Keratinocyte (primary cell): ENCODE measurements around the gene ELF2. TPM values are rescaled to one million over a fixed set of nuclear protein-coding genes. Genes with fewer than 3 reads are reported as not detected.
"Not testable (repeated sequence)": the region's sequence is repeated elsewhere in the genome, so short reads cannot be mapped to it uniquely, and the experiment has no call there.

Experiments
- DNase-seq: peaks from one replicate; pipeline ENCODE4 v3.0.0-alpha.2; 2011; ENCODE audit warnings: low read depth, missing footprints, low spot score
- FAIRE-seq: peaks from 2 replicates; lab custom pipeline; 2011; peaks lifted over from hg19 to GRCh38; lab: Jason Lieb, UNC
- H2AFZ ChIP-seq: 2 replicates; pipeline ENCODE4 v1.6.0; 2012; ENCODE audit warnings: low read length, control low read depth, inconsistent platforms; ENCODE audit not compliant: control insufficient read depth
- H3K27ac ChIP-seq: 2 replicates; pipeline ENCODE4 v1.5.1; 2011; ENCODE audit warnings: low read length; ENCODE audit not compliant: control insufficient read depth, insufficient read depth
- H3K27me3 ChIP-seq: 3 replicates; pipeline ENCODE4 v1.6.0; 2011; ENCODE audit warnings: low read length; ENCODE audit not compliant: control insufficient read depth, insufficient read depth; ENCODE audit errors: extremely low read depth
- H3K36me3 ChIP-seq, 2 experiments: 2 replicates in 1 of 2; 3 replicates in 1 of 2; pipeline ENCODE4 v1.5.1; 2011; ENCODE audit warnings: low read length in 2 of 2, mild to moderate bottlenecking in 1 of 2; ENCODE audit not compliant: control insufficient read depth in 2 of 2, insufficient read depth in 2 of 2; ENCODE audit errors: extremely low read depth in 1 of 2
- H3K4me1 ChIP-seq: 3 replicates; pipeline ENCODE4 v1.5.1; 2011; ENCODE audit warnings: low read length; ENCODE audit not compliant: control insufficient read depth, insufficient read depth; ENCODE audit errors: extremely low read depth
- H3K4me2 ChIP-seq: 3 replicates; pipeline ENCODE4 v1.6.0; 2011; ENCODE audit warnings: low read depth, low read length; ENCODE audit not compliant: control insufficient read depth, insufficient read depth; ENCODE audit errors: extremely low read depth
- H3K4me3 ChIP-seq, 3 experiments: fragments of 200-600 bp in 1 of 3; sonication (generic) in 1 of 3; 2 replicates in 2 of 3; 3 replicates in 1 of 3; pipeline ENCODE4 v1.5.1; 2011 to 2016; ENCODE audit warnings: low read length in 3 of 3, mild to moderate bottlenecking in 3 of 3, control low read depth in 2 of 3, inconsistent platforms in 1 of 3, low read depth in 1 of 3, mixed read lengths in 1 of 3, mixed run types in 1 of 3, moderate library complexity in 1 of 3; ENCODE audit not compliant: control insufficient read depth in 2 of 3, insufficient read depth in 2 of 3; ENCODE audit errors: extremely low read depth in 1 of 3
- H3K79me2 ChIP-seq: 2 replicates; pipeline ENCODE4 v1.6.0; 2012; ENCODE audit warnings: low read length; ENCODE audit not compliant: control insufficient read depth, insufficient read depth
- H3K9ac ChIP-seq: 3 replicates; pipeline ENCODE4 v1.6.0; 2011; ENCODE audit warnings: low read length; ENCODE audit not compliant: control insufficient read depth, insufficient read depth; ENCODE audit errors: extremely low read depth
- H3K9me1 ChIP-seq: 3 replicates; pipeline ENCODE4 v1.6.0; 2011; ENCODE audit warnings: low read length; ENCODE audit not compliant: control insufficient read depth, insufficient read depth; ENCODE audit errors: extremely low read depth
- H3K9me3 ChIP-seq: 2 replicates; pipeline ENCODE4 v1.5.1; 2012; ENCODE audit warnings: low read depth, low read length; ENCODE audit not compliant: control insufficient read depth
- H4K20me1 ChIP-seq: 3 replicates; pipeline ENCODE4 v1.6.0; 2011; ENCODE audit warnings: low read length; ENCODE audit not compliant: control insufficient read depth, insufficient read depth; ENCODE audit errors: extremely low read depth
- EZH2 ChIP-seq: IDR thresholded peaks from one replicate; pipeline ENCODE4 v1.6.1; 2012; ENCODE audit warnings: inconsistent platforms, mild to moderate bottlenecking, low read length, moderate library complexity
- dilution Hi-C: fragments of 300-500 bp; cut with MboI; formaldehyde crosslinking; loops from one replicate; pipeline ENCODE4 v1.7.0; 2020; ENCODE audit warnings: low sequenced_read_pairs; ENCODE audit not compliant: extremely low pct_ligation_motif_present
- polyA plus RNA-seq, 5 experiments: library from polyadenylated mRNA; depleted of rRNA in 3 of 5; stranded (reverse) in 3 of 5; stranded (forward) in 1 of 5; unstranded in 1 of 5; fragments of >200 nt; gene quantifications; 1 replicate in 1 of 5; 2 replicates in 3 of 5; 3 replicates in 1 of 5; pipeline versions ENCODE4 v1.2.1 to v1.2.3, GENCODE V29; 2011 to 2012; ENCODE audit warnings: missing spikeins in 2 of 5, low read depth in 1 of 5, low replicate concordance in 1 of 5
- TF ChIP-seq, protein P1 (sequence below), 3 experiments: IDR thresholded peaks in 1 of 3; conservative IDR thresholded peaks in 1 of 3; optimal IDR thresholded peaks in 1 of 3; 2 replicates in 2 of 3; 3 replicates in 1 of 3; pipeline versions ENCODE3 to v1.5.1; 2011; ENCODE audit warnings: low read length in 3 of 3, mild to moderate bottlenecking in 3 of 3, moderate library complexity in 2 of 3, control low read depth in 1 of 3, inconsistent platforms in 1 of 3; ENCODE audit not compliant: insufficient read depth in 2 of 3; ENCODE audit errors: extremely low read depth in 1 of 3

Gene ELF2
- polyA plus RNA-seq, 1 donor (not counting 4 experiments of a cell fraction or from before 2014, with no cell fraction given), result 19.6 TPM

DNA sequence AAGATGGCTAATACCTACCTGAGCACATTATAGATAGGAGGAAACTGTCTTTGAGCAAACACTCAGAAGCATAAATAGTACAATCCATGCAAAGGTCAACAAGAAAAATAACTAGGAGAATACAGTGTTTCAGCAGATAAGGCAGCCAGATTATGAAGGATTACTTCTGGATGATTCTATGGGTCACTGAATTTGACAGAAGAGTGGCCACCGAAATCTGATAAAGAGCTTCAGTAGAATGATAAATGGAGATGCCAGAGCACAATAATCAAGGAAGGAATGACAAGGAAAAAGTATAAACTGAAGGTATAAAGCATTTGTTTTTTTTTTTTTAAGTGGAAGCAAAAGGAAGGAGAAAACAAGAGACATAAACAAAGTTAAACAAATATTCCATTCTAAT is 58.7 kb downstream of the ELF2 start:
- no peaks in the 10 kb centered on the region for H3K4me1 ChIP-seq
- H3K36me3 ChIP-seq, result no peaks in the 10 kb centered on the region
- dilution Hi-C loops, result no loop called here
- H3K4me3 ChIP-seq, result no peak overlapping the region
- no peaks in the 10 kb centered on the region for H3K9me1 ChIP-seq
- no peak overlapping the region for H3K27ac ChIP-seq
- FAIRE-seq (no peak), DNase-seq (no peak)
- no peaks in the 10 kb centered on the region for H3K9me3 ChIP-seq
- no peak overlapping the region for H3K4me2 ChIP-seq
- no peaks in the 10 kb centered on the region for H4K20me1 ChIP-seq
- no peaks in the 10 kb centered on the region for H3K79me2 ChIP-seq
- no peaks in the 10 kb centered on the region for H3K27me3 ChIP-seq
- no peak for TF ChIP-seq EZH2
- TF ChIP-seq, protein P1, sequence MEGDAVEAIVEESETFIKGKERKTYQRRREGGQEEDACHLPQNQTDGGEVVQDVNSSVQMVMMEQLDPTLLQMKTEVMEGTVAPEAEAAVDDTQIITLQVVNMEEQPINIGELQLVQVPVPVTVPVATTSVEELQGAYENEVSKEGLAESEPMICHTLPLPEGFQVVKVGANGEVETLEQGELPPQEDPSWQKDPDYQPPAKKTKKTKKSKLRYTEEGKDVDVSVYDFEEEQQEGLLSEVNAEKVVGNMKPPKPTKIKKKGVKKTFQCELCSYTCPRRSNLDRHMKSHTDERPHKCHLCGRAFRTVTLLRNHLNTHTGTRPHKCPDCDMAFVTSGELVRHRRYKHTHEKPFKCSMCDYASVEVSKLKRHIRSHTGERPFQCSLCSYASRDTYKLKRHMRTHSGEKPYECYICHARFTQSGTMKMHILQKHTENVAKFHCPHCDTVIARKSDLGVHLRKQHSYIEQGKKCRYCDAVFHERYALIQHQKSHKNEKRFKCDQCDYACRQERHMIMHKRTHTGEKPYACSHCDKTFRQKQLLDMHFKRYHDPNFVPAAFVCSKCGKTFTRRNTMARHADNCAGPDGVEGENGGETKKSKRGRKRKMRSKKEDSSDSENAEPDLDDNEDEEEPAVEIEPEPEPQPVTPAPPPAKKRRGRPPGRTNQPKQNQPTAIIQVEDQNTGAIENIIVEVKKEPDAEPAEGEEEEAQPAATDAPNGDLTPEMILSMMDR (optimal IDR thresholded peaks at IDR 0.05 in 1 of 3, IDR thresholded peaks at IDR 0.05 in 1 of 3, conservative IDR thresholded peaks at IDR 0.05 in 1 of 3; ENCODE audit: extremely low read depth in 1 of 3, insufficient read depth in 2 of 3, low read length in 3 of 3), result no peak
- no peak overlapping the region for H3K9ac ChIP-seq
- no peak overlapping the region for H2AFZ ChIP-seq

DNA sequence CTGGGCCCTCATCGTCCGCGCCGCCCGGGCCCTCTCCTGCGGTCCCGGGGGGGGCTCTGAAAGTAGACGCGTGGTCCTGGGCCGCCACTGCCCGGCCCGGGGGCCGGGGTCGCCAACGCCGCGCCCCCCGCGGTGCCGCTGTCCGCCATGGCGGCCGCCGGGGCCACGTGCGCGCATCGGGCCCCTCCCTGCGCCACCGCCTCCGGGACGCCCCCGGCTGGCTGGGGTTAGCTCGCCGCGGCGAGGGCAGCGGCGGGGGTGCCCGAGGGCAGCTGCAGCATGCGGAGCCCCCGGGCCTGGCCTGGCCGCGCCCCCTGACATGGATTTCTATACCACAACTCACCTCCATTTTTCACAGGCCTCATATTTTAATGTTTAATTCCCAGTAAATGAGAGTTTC is 61.8 kb downstream of the ELF2 start:
- Histone ChIP-seq H3K27me3 (no peaks in the 10 kb centered on the region), H3K9ac (no peak overlapping the region), H3K9me3 (no peaks in the 10 kb centered on the region), H3K27ac (no peak overlapping the region), H3K36me3 (no peaks in the 10 kb centered on the region), H4K20me1 (no peaks in the 10 kb centered on the region), H3K9me1 (no peaks in the 10 kb centered on the region), H3K79me2 (no peaks in the 10 kb centered on the region), H3K4me1 (no peaks in the 10 kb centered on the region), H3K4me3 (no peak overlapping the region), H3K4me2 (no peak overlapping the region), H2AFZ (no peak overlapping the region)
- no peak for DNase-seq
- FAIRE-seq, result no peak
- dilution Hi-C loops, result no loop called here
- no peak for TF ChIP-seq EZH2
- TF ChIP-seq, protein P1 (optimal IDR thresholded peaks at IDR 0.05 in 1 of 3, IDR thresholded peaks at IDR 0.05 in 1 of 3, conservative IDR thresholded peaks at IDR 0.05 in 1 of 3; ENCODE audit: extremely low read depth in 1 of 3, insufficient read depth in 2 of 3, low read length in 3 of 3), result no peak

DNA sequence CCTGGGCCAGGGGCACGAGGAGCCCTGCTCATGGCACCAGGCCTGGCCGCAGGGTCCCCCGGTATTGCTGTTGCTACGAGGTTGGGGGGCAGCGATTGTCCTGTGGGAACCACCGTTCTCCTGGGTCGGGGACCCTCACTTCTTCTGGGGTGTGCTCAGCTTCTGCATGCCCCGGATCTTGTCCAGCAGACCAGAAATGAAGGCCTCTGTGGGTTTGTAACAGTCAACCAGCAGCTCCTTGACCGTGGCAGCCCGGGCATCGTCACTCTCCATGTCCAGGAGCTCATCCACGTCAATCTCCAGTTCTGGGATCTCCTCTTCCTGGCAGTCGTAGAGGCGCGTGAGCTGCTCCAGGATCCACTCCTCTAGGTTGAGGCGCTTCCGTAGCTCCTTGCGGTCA is 62.2 kb downstream of the ELF2 start:
- H3K27ac ChIP-seq, H2AFZ ChIP-seq, H3K9me1 ChIP-seq, H3K27me3 ChIP-seq, H3K79me2 ChIP-seq, H3K36me3 ChIP-seq, H3K9ac ChIP-seq, DNase-seq, H3K4me1 ChIP-seq, H3K4me3 ChIP-seq, FAIRE-seq, H3K4me2 ChIP-seq, H4K20me1 ChIP-seq, H3K9me3 ChIP-seq, dilution Hi-C loops: not testable (repeated sequence)
